GM23338 (cell line): Measurements from ENCODE around the gene TSC2.
"Not testable (repeated sequence)": the region's sequence is repeated elsewhere in the genome, so short reads cannot be mapped to it uniquely, and the experiment has no call there.

Experiments
- CREB1 ChIP-seq: fragments of 250-450 bp; sonication (Bioruptor Pico); IDR thresholded peaks from 2 replicates; pipeline ENCODE4 v1.5.0; 2020; ENCODE audit warnings: low read depth, mild to moderate bottlenecking, moderate library complexity
- EZH2 ChIP-seq: fragments of 200-600 bp; sonication (generic); IDR thresholded peaks from one replicate; pipeline ENCODE4 v1.8.0; 2017; ENCODE audit warnings: antibody characterized with exemption, mild to moderate bottlenecking, low read depth; ENCODE audit not compliant: unreplicated experiment
- POLR2AphosphoS5 ChIP-seq: IDR thresholded peaks from 2 replicates; pipeline ENCODE4 v1.6.1; 2016; ENCODE audit warnings: antibody characterized with exemption, low read depth
- REST ChIP-seq: IDR thresholded peaks from one replicate; pipeline ENCODE4 v1.6.1; 2018; ENCODE audit warnings: antibody characterized with exemption; ENCODE audit not compliant: unreplicated experiment
- TF ChIP-seq, protein P1 (sequence below), 2 experiments: fragments of 200-600 bp in 1 of 2; sonication (generic) in 1 of 2; conservative IDR thresholded peaks; 2 replicates each; pipeline versions ENCODE4 v1.5.1 to v1.6.1; 2016 to 2017; ENCODE audit warnings: antibody characterized with exemption in 2 of 2, low read depth in 2 of 2, mild to moderate bottlenecking in 2 of 2, moderate library complexity in 1 of 2

DNA sequence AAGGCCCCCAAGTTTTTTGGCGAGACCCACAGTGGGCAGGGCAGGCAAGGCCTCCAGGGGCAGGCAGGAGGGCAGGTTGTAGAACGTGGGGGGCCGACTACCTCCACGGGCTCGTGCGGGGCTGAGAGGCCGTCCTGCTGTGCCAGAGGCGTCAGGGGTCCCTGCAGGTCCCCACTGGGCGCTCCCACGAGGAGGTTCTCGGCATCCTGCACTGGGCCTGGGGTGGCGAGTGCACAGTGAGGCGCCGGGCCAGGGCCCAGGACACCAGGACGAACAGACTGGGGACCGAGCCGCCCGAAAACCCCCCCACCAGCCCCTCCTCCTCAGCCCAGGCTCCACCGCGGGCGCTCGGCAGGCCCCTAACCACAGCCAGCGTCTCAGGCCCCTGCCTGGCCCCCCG is 68.6 kb downstream of the TSC2 start:
- TF ChIP-seq, protein P1, sequence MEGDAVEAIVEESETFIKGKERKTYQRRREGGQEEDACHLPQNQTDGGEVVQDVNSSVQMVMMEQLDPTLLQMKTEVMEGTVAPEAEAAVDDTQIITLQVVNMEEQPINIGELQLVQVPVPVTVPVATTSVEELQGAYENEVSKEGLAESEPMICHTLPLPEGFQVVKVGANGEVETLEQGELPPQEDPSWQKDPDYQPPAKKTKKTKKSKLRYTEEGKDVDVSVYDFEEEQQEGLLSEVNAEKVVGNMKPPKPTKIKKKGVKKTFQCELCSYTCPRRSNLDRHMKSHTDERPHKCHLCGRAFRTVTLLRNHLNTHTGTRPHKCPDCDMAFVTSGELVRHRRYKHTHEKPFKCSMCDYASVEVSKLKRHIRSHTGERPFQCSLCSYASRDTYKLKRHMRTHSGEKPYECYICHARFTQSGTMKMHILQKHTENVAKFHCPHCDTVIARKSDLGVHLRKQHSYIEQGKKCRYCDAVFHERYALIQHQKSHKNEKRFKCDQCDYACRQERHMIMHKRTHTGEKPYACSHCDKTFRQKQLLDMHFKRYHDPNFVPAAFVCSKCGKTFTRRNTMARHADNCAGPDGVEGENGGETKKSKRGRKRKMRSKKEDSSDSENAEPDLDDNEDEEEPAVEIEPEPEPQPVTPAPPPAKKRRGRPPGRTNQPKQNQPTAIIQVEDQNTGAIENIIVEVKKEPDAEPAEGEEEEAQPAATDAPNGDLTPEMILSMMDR (conservative IDR thresholded peaks at IDR 0.05; ENCODE audit: low read depth in 2 of 2): not testable (repeated sequence)
- not testable (repeated sequence) for TF ChIP-seq POLR2AphosphoS5; EZH2; REST; CREB1 (CRISPR knock-in tag)
